GM19351 (cell line): ENCODE data around the gene LGR4.

Experiments
- ATAC-seq: cut with Tn5 transposase; IDR thresholded peaks from one replicate; pipeline ENCODE4 v1.9.1; 2021; ENCODE audit warnings: mild to moderate bottlenecking, moderate library complexity; ENCODE audit not compliant: unreplicated experiment

The LGR4 gene

GRCh38 chr11:27429761-27430393 lies 42.7 kb downstream of the LGR4 start:
- no peak for ATAC-seq

- ATAC-seq, result no peak
Measured at GRCh38 chr11:27427183-27427980, 45.2 kb downstream of the LGR4 start.

- ATAC-seq, result no peak
Measured at GRCh38 chr11:27425814-27426213, 46.8 kb downstream of the LGR4 start.

- ATAC-seq, result no peak
Measured at GRCh38 chr11:27423125-27423524, 49.5 kb downstream of the LGR4 start.

GRCh38 chr11:27421819-27422494 lies 50.6 kb downstream of the LGR4 start:
- no peak for ATAC-seq

- ATAC-seq, result no peak
Measured at GRCh38 chr11:27420722-27421572, 51.6 kb downstream of the LGR4 start.

- no peak for ATAC-seq
Measured at GRCh38 chr11:27420217-27420616, 52.4 kb downstream of the LGR4 start.

- no peak for ATAC-seq
Measured at GRCh38 chr11:27418356-27418755, 54.2 kb downstream of the LGR4 start.

- no peak for ATAC-seq
Measured at GRCh38 chr11:27416568-27417176, 55.9 kb downstream of the LGR4 start.

GRCh38 chr11:27414644-27415043 lies 57.9 kb downstream of the LGR4 start:
- no peak for ATAC-seq

GRCh38 chr11:27413218-27413617 lies 59.4 kb downstream of the LGR4 start:
- ATAC-seq, result no peak

- ATAC-seq, result no peak
Measured at GRCh38 chr11:27412192-27412691, 60.3 kb downstream of the LGR4 start.

- ATAC-seq, result no peak
Measured at GRCh38 chr11:27411328-27411727, 61.3 kb downstream of the LGR4 start.

- ATAC-seq, result no peak
Measured at GRCh38 chr11:27410272-27410671, 62.3 kb downstream of the LGR4 start.

- no peak for ATAC-seq
Measured at GRCh38 chr11:27409742-27410141, 62.8 kb downstream of the LGR4 start.

- ATAC-seq, result no peak
Measured at GRCh38 chr11:27409049-27409448, 63.5 kb downstream of the LGR4 start.

- no peak for ATAC-seq
Measured at GRCh38 chr11:27408246-27408800, 64.3 kb downstream of the LGR4 start.

- no peak for ATAC-seq
Measured at GRCh38 chr11:27406498-27407354, 65.9 kb downstream of the LGR4 start.

- ATAC-seq, result no peak
Measured at GRCh38 chr11:27405134-27405533, 67.5 kb downstream of the LGR4 start.
